Measurements from ENCODE around the gene ZNF580. TPM values are rescaled to one million over a fixed set of nuclear protein-coding genes. Genes with fewer than 3 reads are reported as not detected.

ZNF580 gene
- total RNA-seq, 1 experiment from 2014 or later, result 22.8 TPM

DNA sequence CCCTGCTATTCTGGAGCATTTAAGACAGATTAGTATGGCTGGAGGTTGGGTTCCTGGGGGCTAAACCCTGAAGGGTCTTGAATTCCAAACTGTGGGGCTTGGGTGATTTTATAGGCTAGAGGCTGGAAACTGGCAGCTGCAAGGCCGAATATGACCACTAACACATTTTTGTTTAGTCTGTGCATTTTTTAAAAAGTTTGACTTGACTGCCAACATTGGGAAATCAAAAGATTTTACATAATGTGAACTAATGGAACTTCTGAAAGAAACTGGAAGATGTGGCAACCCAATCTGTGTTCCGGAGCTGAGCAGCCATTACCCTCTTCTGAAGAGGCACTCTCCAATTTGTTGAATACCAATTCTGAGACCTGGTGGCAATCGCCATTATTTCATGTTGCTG, 21.5 kb upstream of the ZNF580 start:
- no peak overlapping the region for H3K27ac Mint-ChIP-seq

More for the DNA sequence above, 21.5 kb upstream of the ZNF580 start:
- whole genome bisulfite sequencing (ENCODE audit: extremely low coverage, insufficient read length, low lambda C conversion rate), result no CpG with 5 or more reads among the region's 3 CpGs
- Mint-ChIP-seq H3K27me3 (ENCODE audit: low read depth) (peaks cover 2% of the 10 kb centered on the region), H3K9me3 (no peaks in the 10 kb centered on the region; a peak in 1 of 5 replicates), H3K4me3 (no peak overlapping the region), H3K36me3 (ENCODE audit: insufficient read depth in 1 of 3, low read depth in 3 of 3) (peaks cover 22 to 50% (median 43%) of the 10 kb centered on the region in 3 experiments), H3K4me1 (peaks cover 5 to 9% of the 10 kb centered on the region in 2 experiments)
- no peak overlapping the region for H4K5ac ChIP-seq (ENCODE audit: insufficient read length, low read depth, low read length)
- H3K4me2 ChIP-seq (ENCODE audit: insufficient read depth, insufficient read length, low read length), result no peak overlapping the region
- no peak overlapping the region for H2BK120ac ChIP-seq (ENCODE audit: low read depth, low read length, poor library complexity, severe bottlenecking)
- no peak overlapping the region for H3K9ac ChIP-seq (ENCODE audit: extremely low read depth, insufficient read length, low read length)
- no peaks in the 10 kb centered on the region for H3K9me3 ChIP-seq (ENCODE audit: control insufficient read depth, low read depth, low read length)
- H2BK20ac ChIP-seq (ENCODE audit: low read depth, low read length, poor library complexity, severe bottlenecking), result no peak overlapping the region
- H3K79me1 ChIP-seq (ENCODE audit: insufficient read depth, low read depth, low read length, poor library complexity, severe bottlenecking), result no peaks in the 10 kb centered on the region
- H3K23ac ChIP-seq (ENCODE audit: insufficient read length, low read depth, low read length), result no peak overlapping the region
- no peak overlapping the region for H2AFZ ChIP-seq (ENCODE audit: low read length)
- H4K20me1 ChIP-seq (ENCODE audit: control insufficient read depth, insufficient read depth, insufficient read length), result no peaks in the 10 kb centered on the region
- no peaks in the 10 kb centered on the region for H3K27me3 ChIP-seq (ENCODE audit: insufficient read depth, low read length)
- no peak overlapping the region for H3K18ac ChIP-seq (ENCODE audit: insufficient read length, low read depth, low read length)
- no peak overlapping the region for H3K27ac ChIP-seq (ENCODE audit: insufficient read length, low read depth, low read length)
- H3K14ac ChIP-seq (ENCODE audit: insufficient read depth, low read length), result no peak overlapping the region
- H2BK12ac ChIP-seq (ENCODE audit: insufficient read length, low read depth, low read length), result no peak overlapping the region
- no peak overlapping the region for H3T11ph ChIP-seq (ENCODE audit: low read length)
- H3K23me2 ChIP-seq (ENCODE audit: insufficient read length, low read depth, low read length, poor library complexity, severe bottlenecking), result no peaks in the 10 kb centered on the region
- H4K91ac ChIP-seq (ENCODE audit: insufficient read length, low read depth, low read length), result no peak overlapping the region
- H3K4ac ChIP-seq (ENCODE audit: low read depth, low read length), result no peak overlapping the region
- no peak overlapping the region for H2BK15ac ChIP-seq (ENCODE audit: low read depth, low read length)
- H2BK5ac ChIP-seq (ENCODE audit: insufficient read length, low read length), result no peak overlapping the region
- no peak for DNase-seq
- H3K4me1 ChIP-seq (ENCODE audit: insufficient read depth, low read length), result no peaks in the 10 kb centered on the region
- no peaks in the 10 kb centered on the region for H3K79me2 ChIP-seq (ENCODE audit: insufficient read depth, low read length)
- no peak overlapping the region for H4K8ac ChIP-seq (replicated peaks; ENCODE audit: insufficient read length, low read depth, low read length)
- H2AK5ac ChIP-seq (ENCODE audit: insufficient read length, low read length), result no peak overlapping the region
- no peak for TF ChIP-seq CTCF (conservative IDR thresholded peaks at IDR 0.05)
- H3K56ac ChIP-seq (ENCODE audit: insufficient read length, low read depth, low read length), result no peak overlapping the region
